Dendritic cell treated with granulocyte-macrophage colony-stimulating factor and Interleukin-4, amounts not matched to agents 40 ng/mL and 50 ng/mL, for 4 days (primary cell): ENCODE results near the gene NFASC.

Source experiments
- H3K27ac Mint-ChIP-seq: one replicate; pipeline ENCODE4 v1.8.0; 2022; ENCODE audit warnings: mild to moderate bottlenecking, mixed read lengths
- H3K27me3 Mint-ChIP-seq: one replicate; pipeline ENCODE4 v1.8.0; 2022; ENCODE audit warnings: mild to moderate bottlenecking, mixed read lengths
- H3K36me3 Mint-ChIP-seq: one replicate; pipeline ENCODE4 v1.8.0; 2022; ENCODE audit warnings: low read depth, mixed read lengths
- H3K4me1 Mint-ChIP-seq: one replicate; pipeline ENCODE4 v1.8.0; 2022; ENCODE audit warnings: low read depth, mixed read lengths
- H3K4me3 Mint-ChIP-seq: one replicate; pipeline ENCODE4 v1.8.0; 2022; ENCODE audit warnings: mild to moderate bottlenecking, moderate library complexity, mixed read lengths
- H3K9me3 Mint-ChIP-seq: one replicate; pipeline ENCODE4 v1.8.0; 2022; ENCODE audit warnings: mixed read lengths
- intact Hi-C: fragments of 100-400 bp; cut with micrococcal nuclease; formaldehyde crosslinking; loops from one replicate; pipeline ENCODE4 v1.15.0; 2022

NFASC gene

GRCh38 chr1:204931768-204932572, 61.3 kb downstream of the NFASC start:
- H3K9me3 Mint-ChIP-seq: no peaks in the 10 kb centered on the region
- no peak overlapping the region for H3K4me3 Mint-ChIP-seq
- no peak overlapping the region for H3K27ac Mint-ChIP-seq
- H3K27me3 Mint-ChIP-seq: peaks cover 10% of the 10 kb centered on the region
- no peaks in the 10 kb centered on the region for H3K36me3 Mint-ChIP-seq
- intact Hi-C loops: no loop called here
- no peaks in the 10 kb centered on the region for H3K4me1 Mint-ChIP-seq

GRCh38 chr1:204932573-204932909, 61.9 kb downstream of the NFASC start:
- no peaks in the 10 kb centered on the region for H3K9me3 Mint-ChIP-seq
- H3K4me3 Mint-ChIP-seq: no peak overlapping the region
- H3K4me1 Mint-ChIP-seq: no peaks in the 10 kb centered on the region
- intact Hi-C loops: no loop called here
- peaks cover 8% of the 10 kb centered on the region for H3K27me3 Mint-ChIP-seq
- no peaks in the 10 kb centered on the region for H3K36me3 Mint-ChIP-seq
- no peak overlapping the region for H3K27ac Mint-ChIP-seq

DNA sequence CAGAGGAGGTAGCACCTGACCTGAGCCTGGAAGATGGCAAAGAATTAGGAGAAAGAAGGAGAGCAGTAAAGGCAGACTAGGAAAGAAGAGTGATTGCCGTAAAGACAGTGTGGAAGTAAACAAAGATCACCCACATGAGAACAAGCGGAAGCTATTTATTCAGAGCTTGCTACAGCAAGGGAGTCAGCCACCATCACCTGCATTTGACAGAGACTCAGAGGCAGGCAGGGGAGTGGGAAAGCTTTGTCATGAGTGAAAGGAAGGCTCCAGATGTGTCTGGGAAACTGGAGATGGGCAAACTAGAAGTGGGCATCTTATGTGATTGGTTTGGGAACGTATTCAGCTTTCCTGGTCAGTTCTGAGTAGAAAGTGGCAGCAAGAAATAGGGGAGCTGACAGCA, 64.5 kb downstream of the NFASC start:
- Mint-ChIP-seq H3K9me3 (no peaks in the 10 kb centered on the region), H3K4me1 (no peaks in the 10 kb centered on the region), H3K4me3 (no peak overlapping the region), H3K27me3 (peaks cover 7% of the 10 kb centered on the region), H3K27ac (no peak overlapping the region), H3K36me3 (no peaks in the 10 kb centered on the region)
- intact Hi-C loops: no loop called here

DNA sequence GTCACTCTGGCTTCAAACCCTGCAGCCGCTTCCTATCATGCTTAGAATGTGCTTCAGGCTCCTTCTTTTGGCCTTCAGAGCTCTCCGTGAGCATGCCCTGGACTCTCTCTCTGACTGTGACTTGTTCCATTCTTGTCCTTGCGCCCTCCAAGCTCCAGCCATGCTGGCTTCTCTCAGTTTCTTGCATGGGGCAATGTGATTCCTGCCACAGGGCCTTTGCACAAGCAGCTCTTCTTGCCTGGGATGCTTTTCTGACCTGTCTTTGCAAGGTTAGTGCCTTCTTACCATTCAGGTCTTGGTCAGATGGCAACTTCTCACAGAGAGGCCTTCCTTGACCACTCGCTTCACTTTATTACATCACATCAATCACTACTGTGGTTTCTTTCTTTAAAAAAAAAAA, 66.1 kb downstream of the NFASC start:
- H3K4me1 Mint-ChIP-seq: no peaks in the 10 kb centered on the region
- H3K4me3 Mint-ChIP-seq: no peak overlapping the region
- no peak overlapping the region for H3K27ac Mint-ChIP-seq
- intact Hi-C loops: no loop called here
- H3K36me3 Mint-ChIP-seq: no peaks in the 10 kb centered on the region
- peaks cover 7% of the 10 kb centered on the region for H3K27me3 Mint-ChIP-seq
- H3K9me3 Mint-ChIP-seq: no peaks in the 10 kb centered on the region

DNA sequence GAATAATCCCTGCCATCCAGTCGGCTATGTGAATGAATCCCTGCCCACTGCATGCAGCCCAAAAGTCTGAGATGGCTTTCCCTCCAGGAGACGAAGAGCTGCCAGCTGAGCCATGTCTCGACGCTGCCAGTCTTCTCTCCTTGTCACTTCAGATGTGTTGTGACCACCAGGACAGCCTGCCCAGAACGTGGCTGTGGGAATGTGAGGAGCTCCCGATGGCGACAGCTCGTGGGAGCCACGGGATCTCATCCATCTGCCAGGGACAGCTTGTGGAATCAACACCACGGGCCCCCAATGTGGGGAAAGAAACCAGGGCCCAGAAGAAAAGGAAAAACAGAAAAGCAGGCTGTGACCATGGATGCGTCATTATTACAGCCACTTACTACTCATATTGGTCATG, 67.2 kb downstream of the NFASC start:
- Mint-ChIP-seq H3K36me3 (no peaks in the 10 kb centered on the region), H3K4me3 (no peak overlapping the region), H3K27me3 (peaks cover 7% of the 10 kb centered on the region), H3K9me3 (no peaks in the 10 kb centered on the region), H3K27ac (no peak overlapping the region), H3K4me1 (no peaks in the 10 kb centered on the region)
- intact Hi-C loops: no loop called here

GRCh38 chr1:204940591-204940990, 69.9 kb downstream of the NFASC start:
- no peaks in the 10 kb centered on the region for H3K4me1 Mint-ChIP-seq
- no peaks in the 10 kb centered on the region for H3K9me3 Mint-ChIP-seq
- intact Hi-C loops: no loop called here
- H3K4me3 Mint-ChIP-seq: no peak overlapping the region
- peaks cover 7% of the 10 kb centered on the region for H3K27me3 Mint-ChIP-seq
- H3K36me3 Mint-ChIP-seq: no peaks in the 10 kb centered on the region
- no peak overlapping the region for H3K27ac Mint-ChIP-seq

GRCh38 chr1:204941421-204942338, 71.0 kb downstream of the NFASC start:
- peaks cover 4% of the 10 kb centered on the region for H3K27me3 Mint-ChIP-seq
- intact Hi-C loops: no loop called here

DNA sequence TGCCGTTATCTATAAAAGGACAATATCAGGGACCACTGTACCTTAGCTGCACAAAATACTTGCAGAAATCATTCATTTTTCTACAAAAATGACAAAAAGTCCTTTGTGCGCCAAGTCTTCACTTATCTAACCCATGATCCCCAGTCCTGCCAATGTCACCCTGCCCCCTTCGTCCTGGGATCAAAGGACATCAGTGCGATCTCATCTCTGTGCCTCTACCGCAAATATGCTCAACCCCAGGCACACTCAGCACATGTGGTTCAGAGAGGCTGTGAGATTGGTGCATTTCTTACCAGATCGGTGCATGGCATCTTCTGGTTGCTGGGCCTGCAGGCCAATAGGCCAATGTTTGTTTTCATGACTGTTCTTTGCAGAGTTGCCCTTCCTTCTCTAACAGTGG, 72.8 kb downstream of the NFASC start:
- Mint-ChIP-seq H3K36me3 (no peaks in the 10 kb centered on the region), H3K27me3 (peaks cover 2% of the 10 kb centered on the region), H3K27ac (no peak overlapping the region), H3K4me1 (no peaks in the 10 kb centered on the region), H3K9me3 (no peaks in the 10 kb centered on the region), H3K4me3 (no peak overlapping the region)
- intact Hi-C loops: no loop called here

More at GRCh38 chr1:204941421-204942338, 71.0 kb downstream of the NFASC start:
- no peaks in the 10 kb centered on the region for H3K36me3 Mint-ChIP-seq
- no peak overlapping the region for H3K27ac Mint-ChIP-seq
- H3K4me3 Mint-ChIP-seq: no peak overlapping the region
- no peaks in the 10 kb centered on the region for H3K4me1 Mint-ChIP-seq
- no peaks in the 10 kb centered on the region for H3K9me3 Mint-ChIP-seq

DNA sequence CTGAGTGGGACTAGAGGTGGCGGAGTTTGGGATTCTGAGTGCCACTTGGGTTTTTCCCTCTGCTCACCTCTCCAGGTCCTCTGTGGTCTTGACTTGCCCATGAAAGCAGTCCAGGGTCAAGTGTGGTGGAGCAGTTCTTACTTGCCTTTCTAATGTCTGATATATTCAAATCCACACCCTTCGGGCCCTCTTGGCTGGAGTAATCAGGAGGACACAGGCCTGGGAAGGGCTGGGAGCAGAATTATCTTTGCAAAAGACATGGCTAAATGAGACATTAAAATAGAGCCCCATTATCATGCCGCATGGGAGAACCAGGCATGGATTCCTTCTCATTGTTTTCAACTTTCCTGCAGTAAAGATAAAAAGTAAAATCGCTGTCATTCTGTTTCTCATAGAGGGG, 74.0 kb downstream of the NFASC start:
- Mint-ChIP-seq H3K4me3 (no peak overlapping the region), H3K27me3 (peaks cover 2% of the 10 kb centered on the region), H3K36me3 (no peaks in the 10 kb centered on the region), H3K27ac (no peak overlapping the region), H3K4me1 (no peaks in the 10 kb centered on the region), H3K9me3 (no peaks in the 10 kb centered on the region)
- intact Hi-C loops: no loop called here

- intact Hi-C loops: no loop called here
- no peaks in the 10 kb centered on the region for H3K36me3 Mint-ChIP-seq
- H3K27me3 Mint-ChIP-seq: peaks cover 4% of the 10 kb centered on the region
- H3K27ac Mint-ChIP-seq: no peak overlapping the region
- no peaks in the 10 kb centered on the region for H3K4me1 Mint-ChIP-seq
- no peaks in the 10 kb centered on the region for H3K9me3 Mint-ChIP-seq
- no peak overlapping the region for H3K4me3 Mint-ChIP-seq
Observed at GRCh38 chr1:204945565-204945977, 74.9 kb downstream of the NFASC start.

DNA sequence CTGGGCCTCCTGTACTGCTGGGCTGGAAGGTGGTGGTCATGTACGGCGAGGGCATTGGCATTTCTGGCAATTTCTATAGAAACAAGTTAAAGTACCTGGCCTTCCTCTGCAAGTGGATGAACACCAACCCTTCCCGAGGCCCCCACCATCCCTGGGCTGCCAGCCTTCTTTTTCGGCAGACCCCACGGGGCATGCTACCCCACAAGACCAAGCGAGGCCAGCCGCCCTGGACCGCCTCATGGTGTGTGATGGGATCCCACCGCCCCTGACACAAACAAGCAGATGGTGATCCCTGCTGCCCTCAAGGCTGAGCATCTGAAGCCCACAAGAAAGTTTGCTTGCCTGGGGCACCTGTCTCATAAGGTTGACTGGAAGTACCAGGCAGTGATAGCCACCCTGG, 76.0 kb downstream of the NFASC start:
- intact Hi-C loops: no loop called here
- Mint-ChIP-seq H3K4me3 (no peak overlapping the region), H3K27ac (no peak overlapping the region), H3K9me3 (no peaks in the 10 kb centered on the region), H3K4me1 (no peaks in the 10 kb centered on the region), H3K27me3 (peaks cover 4% of the 10 kb centered on the region), H3K36me3 (no peaks in the 10 kb centered on the region)

DNA sequence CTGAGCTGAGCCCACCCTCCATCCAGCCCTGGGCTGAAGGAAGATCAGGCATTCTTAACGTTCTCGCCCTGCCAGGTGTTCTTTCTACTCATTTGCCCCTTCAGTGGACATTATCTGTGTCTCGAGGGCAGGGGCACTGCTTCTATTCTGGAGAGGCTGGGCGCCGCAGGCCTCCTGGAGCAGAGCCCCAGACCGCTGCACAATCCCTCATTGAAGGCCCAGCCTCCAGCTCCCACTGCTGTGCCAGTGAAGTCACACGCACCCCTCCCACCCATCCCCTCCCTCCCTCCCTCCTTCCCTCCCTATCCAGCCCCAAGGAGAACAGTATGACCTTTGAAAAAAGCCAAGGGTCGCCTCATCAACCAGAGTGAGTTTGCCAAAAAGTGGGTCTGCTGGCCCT, 76.7 kb downstream of the NFASC start:
- no peaks in the 10 kb centered on the region for H3K4me1 Mint-ChIP-seq
- peaks cover 4% of the 10 kb centered on the region for H3K27me3 Mint-ChIP-seq
- H3K9me3 Mint-ChIP-seq: no peaks in the 10 kb centered on the region
- no peak overlapping the region for H3K27ac Mint-ChIP-seq
- intact Hi-C loops: no loop called here
- H3K4me3 Mint-ChIP-seq: no peak overlapping the region
- no peaks in the 10 kb centered on the region for H3K36me3 Mint-ChIP-seq

DNA sequence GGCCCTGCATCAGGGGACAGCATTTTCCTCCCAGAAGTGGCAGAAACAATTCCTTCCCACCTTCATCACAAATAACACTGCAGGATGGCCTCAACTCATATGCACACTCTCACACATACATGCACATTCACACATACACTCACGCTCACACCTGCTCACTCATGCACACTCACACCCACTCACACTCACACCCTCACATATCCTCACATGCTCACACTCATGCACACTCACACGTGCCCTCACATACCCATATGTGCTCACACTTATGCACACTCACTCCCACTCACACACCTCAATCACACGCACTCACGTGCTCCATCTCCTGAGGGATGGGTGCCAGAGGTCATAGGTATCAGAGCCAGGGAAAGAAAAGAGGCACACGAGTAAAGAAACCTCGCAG, 77.1 kb downstream of the NFASC start:
- no peak overlapping the region for H3K4me3 Mint-ChIP-seq
- H3K4me1 Mint-ChIP-seq: no peaks in the 10 kb centered on the region
- peaks cover 4% of the 10 kb centered on the region for H3K27me3 Mint-ChIP-seq
- intact Hi-C loops: no loop called here
- no peaks in the 10 kb centered on the region for H3K36me3 Mint-ChIP-seq
- no peaks in the 10 kb centered on the region for H3K9me3 Mint-ChIP-seq
- no peak overlapping the region for H3K27ac Mint-ChIP-seq

GRCh38 chr1:204950353-204951001, 79.8 kb downstream of the NFASC start:
- Mint-ChIP-seq H3K36me3 (no peaks in the 10 kb centered on the region), H3K4me3 (no peak overlapping the region), H3K4me1 (no peaks in the 10 kb centered on the region), H3K9me3 (no peaks in the 10 kb centered on the region), H3K27me3 (peaks cover 7% of the 10 kb centered on the region), H3K27ac (no peak overlapping the region)
- intact Hi-C loops: no loop called here
